Retina (tissue), 1 donor: Measurements from ENCODE around the gene GREB1.

Experiments
- DNase-seq: peaks from one replicate; pipeline ENCODE4 v3.0.0-alpha.2; 2016

Gene GREB1, protein sequence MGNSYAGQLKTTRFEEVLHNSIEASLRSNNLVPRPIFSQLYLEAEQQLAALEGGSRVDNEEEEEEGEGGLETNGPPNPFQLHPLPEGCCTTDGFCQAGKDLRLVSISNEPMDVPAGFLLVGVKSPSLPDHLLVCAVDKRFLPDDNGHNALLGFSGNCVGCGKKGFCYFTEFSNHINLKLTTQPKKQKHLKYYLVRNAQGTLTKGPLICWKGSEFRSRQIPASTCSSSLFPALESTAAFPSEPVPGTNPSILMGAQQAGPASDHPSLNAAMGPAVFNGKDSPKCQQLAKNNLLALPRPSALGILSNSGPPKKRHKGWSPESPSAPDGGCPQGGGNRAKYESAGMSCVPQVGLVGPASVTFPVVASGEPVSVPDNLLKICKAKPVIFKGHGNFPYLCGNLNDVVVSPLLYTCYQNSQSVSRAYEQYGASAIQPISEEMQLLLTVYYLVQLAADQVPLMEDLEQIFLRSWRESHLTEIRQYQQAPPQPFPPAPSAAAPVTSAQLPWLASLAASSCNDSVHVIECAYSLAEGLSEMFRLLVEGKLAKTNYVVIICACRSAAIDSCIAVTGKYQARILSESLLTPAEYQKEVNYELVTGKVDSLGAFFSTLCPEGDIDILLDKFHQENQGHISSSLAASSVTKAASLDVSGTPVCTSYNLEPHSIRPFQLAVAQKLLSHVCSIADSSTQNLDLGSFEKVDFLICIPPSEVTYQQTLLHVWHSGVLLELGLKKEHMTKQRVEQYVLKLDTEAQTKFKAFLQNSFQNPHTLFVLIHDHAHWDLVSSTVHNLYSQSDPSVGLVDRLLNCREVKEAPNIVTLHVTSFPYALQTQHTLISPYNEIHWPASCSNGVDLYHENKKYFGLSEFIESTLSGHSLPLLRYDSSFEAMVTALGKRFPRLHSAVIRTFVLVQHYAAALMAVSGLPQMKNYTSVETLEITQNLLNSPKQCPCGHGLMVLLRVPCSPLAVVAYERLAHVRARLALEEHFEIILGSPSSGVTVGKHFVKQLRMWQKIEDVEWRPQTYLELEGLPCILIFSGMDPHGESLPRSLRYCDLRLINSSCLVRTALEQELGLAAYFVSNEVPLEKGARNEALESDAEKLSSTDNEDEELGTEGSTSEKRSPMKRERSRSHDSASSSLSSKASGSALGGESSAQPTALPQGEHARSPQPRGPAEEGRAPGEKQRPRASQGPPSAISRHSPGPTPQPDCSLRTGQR (N-terminal part only)

DNA sequence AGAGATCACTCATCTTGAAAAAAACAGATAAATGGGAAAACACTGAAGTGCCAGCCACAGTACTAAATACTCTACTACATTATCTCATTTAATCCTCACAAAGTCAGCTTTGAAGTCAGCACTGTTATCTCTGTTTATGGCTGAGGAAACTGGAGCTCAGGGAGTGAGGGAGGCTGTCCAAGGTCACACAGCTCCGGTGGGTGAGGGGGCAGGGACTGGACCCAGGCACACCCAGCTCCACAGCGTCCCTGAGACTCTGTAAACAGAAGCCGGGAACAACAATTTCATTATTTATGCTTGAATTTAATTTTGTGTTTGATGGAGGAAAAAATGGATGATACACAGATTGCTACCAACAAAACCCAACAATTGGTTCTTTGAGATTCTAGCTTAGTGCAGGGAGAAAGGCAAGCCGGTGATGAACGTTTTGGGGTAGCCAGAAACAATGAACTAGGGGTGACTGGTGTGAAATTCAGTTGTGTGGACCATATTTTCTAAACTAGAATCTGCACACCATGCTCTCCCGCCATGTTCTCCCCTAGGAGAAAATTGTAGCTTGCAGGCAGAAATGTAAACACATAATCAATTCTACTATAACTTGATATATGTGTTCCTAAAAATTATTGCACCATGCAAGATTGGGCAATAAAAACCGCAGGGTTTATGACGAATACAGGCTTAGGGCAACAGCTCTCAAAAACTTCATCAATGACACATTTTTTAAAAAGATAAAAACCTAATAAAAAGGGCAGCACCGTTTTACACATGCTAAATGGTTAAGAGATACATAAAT is at the start of gene GREB1:
Gene GREB1, plus strand, starts transcription at position 768 of the 793 bp plus-strand sequence. CDS start 22,570 bp downstream, outside the sequence.
- no peak for DNase-seq

DNA sequence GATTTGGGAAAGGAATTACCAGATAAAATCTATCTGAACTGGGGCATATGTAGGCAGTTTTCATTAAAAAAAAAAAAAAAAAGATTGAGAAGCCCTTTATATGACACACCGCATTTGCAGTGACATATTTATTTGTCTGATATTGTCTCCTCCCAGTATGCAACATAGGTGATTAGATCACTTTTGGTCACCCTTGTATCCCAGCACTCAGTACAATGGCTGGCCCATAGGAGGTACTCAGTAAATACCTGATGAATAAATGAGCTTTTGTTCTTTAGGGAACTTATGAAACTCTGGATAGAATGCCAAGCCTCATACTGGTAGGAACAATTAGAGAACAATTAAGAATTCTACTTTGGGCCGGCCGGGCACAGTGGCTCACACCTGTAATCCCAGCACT is 45.0 kb upstream of the GREB1 start:
- DNase-seq: no peak

DNA sequence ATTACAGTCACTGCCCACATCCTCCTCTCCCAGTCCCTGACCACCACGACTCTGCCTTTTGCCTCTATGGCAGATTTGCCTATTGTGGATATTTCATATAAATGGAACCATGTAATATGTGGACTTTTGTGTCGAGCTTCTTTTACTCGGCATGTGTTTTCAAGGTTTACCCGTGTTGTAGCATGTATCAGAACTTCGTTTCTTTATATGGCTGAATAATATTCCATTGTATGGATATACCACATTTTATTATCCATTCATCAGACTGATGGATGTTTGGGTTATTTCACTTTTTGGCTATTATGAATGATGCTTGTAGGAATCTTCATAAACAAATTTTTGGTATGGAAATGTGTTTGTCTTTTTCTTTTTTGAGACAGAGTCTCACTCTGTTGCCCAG is 43.7 kb upstream of the GREB1 start:
- DNase-seq: no peak

DNA sequence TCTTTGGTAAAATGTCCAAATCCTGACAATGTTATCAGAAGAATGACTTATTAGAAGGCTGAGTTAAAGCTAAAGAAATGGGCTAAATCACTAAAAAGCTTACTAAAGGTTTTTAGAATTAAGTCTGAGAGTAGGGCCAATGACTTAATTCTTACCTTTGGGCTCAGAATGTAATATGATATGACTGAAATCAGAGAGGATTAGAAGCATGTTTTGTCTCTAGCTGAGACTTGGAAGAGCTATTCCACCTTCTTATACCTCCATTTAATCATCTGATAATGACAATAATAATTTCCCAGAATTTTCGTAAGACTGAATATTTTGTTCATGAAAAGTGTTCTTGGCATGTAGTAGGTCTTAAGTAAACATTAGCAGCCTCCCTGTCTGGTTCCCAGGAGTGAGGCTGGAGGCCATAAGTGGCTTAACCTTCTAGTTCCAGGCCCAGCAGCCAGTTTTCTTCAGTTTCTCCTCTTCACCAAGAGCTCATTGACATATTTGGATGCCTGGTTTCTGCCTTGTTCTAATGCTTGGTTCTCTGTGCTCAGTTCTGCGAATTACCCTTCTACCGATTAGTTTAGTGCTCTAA is 42.4 kb upstream of the GREB1 start:
- DNase-seq: no peak

DNA sequence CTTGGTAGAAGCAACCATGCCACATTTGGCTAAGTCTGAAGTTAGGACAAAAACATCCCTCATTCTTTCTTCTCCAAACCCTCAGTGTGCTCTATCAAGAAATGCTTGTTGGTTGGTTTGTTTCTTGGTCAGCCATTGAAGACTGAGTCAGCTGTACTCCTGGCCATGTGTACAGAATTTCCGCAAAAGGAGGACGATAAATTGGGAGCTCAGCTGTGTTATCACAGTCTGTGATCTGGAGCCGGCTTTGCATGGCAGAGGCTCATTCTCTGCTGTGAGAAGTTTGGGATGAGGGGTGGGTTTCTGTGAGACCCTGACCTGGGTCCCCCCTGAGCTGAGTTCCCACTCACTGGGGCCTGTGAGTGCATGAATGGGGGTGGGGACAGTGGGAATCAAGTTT is 41.6 kb upstream of the GREB1 start:
- no peak for DNase-seq

DNA sequence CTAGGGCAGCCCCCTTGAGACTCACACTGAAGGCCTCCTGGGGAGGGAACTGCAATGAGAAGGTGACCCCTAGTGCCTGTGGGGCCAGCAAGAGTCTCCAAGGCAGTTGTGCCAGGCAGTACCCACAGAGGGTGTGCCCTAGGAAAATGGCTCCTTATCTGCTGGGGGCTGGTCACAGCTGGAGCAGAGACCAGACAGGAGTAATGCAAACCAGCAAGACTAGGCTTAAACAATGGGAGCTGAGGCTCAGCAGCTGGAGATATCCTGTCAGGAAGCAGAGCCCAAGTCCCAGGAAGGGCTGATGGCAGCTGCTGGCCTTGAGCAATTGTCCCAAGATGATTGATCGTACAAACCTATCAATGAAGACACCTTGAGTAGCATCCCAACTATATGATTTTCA is 41.1 kb upstream of the GREB1 start:
- no peak for DNase-seq

DNA sequence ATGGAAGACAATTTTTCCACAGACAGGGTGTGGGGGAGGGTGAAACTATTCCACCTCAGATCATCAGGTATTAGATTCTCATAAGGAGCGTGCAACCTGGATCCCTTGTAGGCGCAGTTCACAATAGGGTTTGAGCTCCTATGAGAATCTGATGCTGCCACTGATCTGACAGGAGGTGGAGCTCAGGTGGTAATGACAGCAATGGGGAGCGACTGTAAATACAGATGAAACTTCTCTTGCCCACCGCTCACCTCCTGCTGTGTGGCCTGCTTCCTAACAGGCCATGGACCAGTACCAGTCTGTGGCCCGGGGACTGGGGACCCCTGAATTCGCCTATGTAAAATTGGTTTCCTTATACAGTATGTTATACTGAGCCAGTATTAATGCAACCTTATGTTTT is 40.6 kb upstream of the GREB1 start:
- DNase-seq: no peak

DNA sequence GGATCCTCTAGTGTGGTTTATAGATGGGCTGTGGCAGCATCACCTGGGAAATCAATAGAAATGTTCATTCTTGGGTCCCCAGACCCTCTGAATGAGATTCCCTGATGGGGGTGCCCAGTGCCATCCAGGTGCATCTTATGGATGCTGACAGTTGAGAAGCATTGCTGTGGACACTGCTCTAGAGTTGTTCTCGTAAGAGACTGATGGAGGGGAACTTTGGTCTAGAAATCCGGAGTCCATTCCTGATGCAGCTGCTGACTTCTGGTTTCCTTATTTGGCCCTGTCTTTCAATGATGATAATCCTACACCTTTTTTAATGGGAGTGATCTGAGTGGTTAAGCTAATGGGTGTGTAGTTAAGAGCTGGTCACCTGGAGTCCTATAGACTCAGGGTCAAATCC is 39.5 kb upstream of the GREB1 start:
- DNase-seq: no peak

DNA sequence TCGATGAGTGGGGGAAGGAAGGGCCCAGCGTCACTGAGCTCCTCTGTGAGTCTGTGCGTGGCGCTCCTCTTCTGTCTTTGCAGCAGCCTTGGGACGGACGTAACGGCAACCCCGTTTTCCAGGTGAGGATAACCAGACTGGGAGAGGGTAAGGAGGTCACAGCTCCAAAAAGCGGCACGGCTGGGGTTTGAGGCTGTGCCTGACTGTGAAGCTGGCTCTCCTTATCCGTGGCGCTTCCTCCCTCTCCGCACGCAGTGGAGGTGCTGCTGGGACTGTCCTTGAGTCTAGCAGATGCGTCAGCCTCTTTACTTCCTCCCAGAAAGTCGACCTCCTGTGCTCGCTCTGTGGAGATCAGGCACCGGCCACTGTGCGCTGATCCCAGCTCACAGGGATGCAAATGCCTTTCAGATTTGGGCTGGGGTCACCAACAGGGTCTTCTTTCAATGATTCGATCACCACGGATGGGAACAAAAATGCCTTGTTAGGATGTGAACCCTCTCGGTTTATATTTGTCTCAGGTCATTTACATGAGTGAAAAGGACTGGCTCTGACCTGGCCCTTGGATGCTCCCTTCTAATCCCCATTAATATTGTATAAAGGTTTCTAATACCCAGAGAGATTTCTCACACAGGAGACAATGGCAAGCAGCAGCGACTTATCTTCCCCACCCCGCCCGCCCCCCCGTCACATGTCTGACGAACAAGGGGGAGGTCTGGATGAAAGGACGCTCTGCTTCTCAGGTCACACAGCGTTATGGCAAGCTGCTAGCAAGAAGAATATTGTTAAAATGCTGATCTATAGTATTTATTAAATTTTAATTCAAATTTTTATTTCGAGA is 37.8 kb upstream of the GREB1 start:
- peak; percentile 84 for DNase-seq

DNA sequence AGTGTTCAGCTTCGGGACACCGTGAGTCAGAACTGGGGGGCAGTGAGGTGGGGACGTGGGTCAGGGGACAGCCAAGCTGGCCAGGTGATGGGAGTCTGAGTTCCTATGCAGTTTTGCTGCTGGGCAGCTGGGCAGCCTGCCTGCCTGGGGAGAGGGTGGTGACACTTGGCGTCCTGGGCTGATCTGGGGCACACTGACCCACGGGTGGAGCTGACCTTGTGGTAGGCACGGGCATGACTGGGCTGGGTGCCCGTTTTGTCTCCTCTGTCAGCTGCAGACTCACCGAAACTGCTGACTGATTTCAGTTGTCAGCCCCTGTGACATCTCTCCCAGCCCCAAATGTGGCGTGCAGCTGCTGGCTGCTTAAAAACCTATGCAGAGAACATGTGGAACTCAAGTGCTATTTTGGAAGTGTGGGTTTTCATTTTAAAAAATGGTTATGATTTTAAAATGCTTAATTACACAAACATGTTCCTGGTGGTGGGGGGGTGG is 35.3 kb upstream of the GREB1 start:
- DNase-seq: peak; percentile 72

DNA sequence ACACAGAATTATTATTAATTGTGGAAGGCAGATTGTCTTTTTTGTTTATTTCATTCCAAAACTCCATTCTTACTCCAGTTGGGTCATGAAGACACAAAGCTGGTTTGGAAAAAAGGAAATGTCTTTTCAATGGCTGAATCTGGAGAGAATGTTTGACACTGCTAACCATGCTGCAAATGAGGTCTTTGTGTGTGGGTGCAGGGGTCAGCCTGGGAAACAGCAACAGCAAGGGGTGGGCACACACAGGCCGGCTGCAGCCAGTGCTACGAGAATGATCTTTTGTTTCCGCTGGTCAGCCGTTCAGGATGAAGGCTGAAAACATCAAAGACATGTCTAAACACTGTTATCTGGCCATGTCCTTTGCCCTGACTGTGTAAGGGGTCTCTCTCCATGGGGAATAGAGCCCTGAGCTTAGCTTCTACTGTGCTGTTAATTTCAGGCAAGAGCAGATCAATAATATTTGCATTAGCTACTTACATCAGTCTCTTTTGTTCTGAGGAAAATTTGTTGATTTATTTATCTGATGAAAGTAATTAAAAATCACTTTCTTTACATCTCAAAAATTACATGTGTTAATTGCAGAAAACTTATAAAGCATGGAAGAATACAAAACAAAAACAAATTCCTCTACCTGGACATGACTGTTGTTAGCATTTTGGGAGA is 34.6 kb upstream of the GREB1 start:
- peak; percentile 74 for DNase-seq

DNA sequence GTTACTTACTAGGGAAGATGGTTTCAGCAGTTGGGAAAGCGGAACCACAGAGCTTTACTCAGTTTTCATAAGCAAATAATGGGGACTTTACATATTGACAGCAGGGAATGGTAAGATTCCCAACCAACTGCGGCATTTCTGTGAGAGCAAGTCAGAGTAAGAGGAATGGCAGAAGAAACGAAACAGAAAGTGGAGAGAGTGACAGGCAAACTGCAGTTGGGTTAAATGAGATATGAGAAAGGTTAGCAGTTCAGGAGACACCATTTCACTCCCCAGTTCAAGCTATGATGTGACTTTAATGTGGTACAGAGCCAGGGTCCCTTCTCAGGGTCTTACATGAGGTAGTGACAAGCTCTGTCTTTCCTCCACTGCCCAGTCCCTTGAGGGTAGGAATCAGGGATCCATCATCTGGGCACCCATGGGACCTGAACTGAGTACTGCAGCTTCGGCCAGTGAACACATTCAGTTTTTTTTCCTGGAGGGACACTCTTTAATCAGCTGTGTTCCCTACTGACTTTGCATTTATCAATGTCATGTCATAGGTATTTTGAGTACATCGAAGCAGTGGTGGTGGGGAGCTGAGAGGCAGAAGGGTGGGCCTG is 33.0 kb upstream of the GREB1 start:
- DNase-seq: no peak

DNA sequence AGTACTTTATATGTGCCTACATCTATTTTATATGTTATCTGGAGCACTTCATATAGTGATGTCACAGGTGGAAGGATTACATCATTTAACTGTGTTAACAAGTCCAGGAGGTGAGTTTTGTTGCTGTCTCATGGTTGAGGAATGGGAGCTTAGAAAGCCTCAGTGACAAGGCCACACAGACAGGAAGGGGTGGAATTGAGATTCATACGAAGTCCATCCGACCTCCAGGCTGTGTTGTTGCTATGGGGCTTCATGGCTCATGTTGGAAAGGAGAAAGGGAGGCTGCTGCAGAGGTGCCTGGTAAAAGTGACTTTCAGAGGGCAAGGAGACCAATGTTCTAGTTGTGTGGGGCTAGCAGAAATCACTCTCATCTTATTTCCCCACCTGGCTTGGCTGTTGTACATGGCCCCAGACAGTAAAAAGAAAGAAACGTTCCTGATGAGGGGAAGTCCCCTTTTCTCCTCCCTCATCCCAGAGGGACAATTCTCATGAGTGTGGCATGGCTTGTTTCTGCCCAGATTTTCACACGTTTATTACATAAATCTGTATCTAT is 31.0 kb upstream of the GREB1 start:
- DNase-seq: no peak

DNA sequence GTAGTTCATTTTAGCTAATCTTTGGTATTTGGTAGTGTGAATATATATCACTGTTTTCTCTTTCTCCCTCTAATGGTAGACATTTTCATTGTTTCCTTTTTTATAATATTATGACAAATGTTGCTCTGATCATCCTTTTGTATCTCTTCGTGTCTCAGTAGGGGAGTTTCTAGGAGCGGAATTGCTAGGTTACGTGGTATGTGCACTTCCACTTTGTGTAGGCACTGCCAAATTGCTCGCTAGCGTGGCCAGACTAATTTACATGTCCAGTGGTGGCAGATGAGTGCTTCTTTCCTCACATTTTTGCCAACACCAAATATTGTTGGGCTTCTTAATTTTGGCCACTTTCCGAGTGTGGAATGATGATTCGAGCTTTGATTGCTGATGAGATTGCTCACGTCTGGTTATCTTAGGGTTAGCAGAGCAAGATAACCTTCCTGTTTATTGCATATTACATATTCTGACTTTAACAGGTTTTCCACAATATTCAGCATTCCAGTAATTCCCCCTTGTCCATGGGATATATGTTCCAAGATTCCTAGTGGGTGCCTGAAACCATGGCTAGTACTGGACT is 30.4 kb upstream of the GREB1 start:
- DNase-seq: no peak

DNA sequence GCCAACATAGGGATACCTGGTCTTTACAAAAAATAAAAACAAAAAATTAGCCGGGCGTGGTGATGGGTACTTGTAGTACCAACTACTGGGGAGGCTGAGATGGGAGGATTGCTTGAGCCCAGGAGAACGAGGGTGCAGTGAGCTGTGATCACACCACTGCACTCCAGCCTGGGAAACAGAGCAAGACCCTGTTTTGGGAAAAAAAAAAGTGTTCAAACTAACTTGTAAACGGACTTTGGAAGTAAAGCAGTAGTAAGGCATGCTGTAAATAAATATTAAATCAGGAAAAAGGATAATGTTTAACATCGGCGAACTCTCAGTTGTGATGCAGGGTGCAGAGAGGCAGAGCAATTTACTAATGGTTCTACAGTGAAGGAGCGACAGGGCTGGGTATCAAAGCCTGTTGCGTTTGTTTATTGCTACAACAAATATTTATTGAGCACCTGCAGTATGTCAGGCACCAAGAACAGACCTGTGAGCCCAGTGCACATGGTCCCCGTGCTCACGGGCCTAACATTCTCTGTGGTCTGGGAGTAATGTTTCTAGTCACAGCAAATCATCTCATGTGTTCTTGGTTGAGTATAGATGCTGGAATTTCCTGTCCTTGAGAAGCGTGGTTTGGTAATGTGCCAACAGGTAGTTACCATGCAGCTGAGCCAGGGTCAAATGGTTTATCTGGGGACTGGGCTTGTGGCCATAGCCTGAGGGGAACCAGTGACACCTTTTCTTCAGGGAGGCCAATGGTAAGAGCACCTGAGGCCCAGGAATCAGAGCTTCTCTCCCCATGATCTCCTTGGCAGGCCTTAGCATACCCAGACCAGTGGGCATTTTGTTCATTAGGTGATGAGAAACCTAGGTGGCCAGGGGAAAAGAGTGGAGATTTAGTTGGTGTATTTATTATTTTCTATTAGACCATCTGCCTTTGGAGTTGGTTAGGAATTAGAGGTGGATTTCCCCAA is 27.9 kb upstream of the GREB1 start:
- DNase-seq: no peak

DNA sequence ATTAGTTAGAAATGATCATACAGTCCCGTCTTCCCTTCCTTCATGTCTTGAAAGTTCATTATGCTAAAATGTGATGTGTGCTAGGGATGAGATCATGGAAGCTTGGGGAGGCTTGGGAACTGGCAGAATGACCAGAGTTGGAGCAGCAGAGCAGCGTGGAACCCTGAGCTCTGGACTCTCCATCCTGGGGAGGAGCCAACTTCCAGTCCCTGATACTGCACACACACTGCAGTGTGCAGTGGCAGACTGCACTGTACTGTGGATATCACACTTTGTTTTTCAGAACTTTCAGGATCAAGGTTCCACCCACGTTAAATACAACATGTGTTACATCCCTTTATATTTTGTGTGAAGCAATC is 27.3 kb upstream of the GREB1 start:
- DNase-seq: no peak

DNA sequence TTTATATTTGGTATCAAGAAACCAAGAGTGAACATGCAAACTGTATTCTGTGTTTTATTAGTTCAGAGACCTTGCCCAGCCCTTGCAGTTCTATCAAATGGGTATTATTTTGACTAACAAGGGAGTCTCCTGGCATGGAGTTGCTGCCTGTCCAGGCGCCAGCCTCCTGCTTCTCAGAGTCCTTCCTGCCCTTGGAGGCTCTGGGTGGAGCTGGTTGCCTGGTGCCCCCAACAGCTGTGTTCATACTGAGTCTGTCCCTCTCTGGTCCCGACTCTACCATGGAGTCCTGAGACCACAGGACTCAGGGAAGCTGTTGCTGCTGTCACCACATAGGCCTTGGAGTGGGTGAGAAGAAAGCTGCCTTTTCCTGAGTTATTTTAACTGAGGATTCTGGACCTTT is 26.3 kb upstream of the GREB1 start:
- no peak for DNase-seq

DNA sequence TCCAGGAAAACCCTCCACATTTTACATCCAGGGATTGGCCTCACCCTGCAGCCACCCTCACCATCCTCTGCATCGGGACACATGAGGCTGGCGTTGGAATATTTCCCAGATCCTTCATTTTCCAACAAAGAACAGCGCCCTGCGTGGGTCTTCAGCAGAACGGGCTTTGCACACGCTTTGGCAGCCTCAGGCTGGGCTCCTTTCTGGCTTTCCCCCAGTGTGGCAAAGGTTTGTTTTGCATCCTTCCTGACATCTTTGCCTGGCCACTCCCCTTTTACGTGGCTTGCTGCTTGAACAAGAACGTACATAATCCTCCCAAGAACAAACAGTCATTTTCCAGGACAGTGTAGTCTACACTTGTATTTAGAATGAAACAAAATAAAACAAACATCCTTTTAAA is 25.6 kb upstream of the GREB1 start:
- DNase-seq: no peak
